HepG2 (cell line): ENCODE results near the gene CAPRIN1. TPM values are rescaled to one million over a fixed set of nuclear protein-coding genes. Genes with fewer than 3 reads are reported as not detected.
A peak's percentile ranks its signal among the peaks of the same experiment; 100 is the strongest.

Source experiments
- ARID2 ChIP-seq: sonication (generic); formaldehyde crosslinking; IDR thresholded peaks from 2 replicates; pipeline ENCODE4 v1.8.1; 2022; ENCODE audit warnings: mild to moderate bottlenecking, missing genetic modification reagents, borderline replicate concordance
- ARID5B ChIP-seq: IDR thresholded peaks from 2 replicates; pipeline ENCODE4 v1.4.0; 2020; ENCODE audit warnings: mild to moderate bottlenecking, missing genetic modification reagents
- ATF7 ChIP-seq, 2 experiments: fragments of 450-650 bp in 1 of 2; sonication (generic) in 1 of 2; formaldehyde crosslinking in 1 of 2; IDR thresholded peaks; 2 replicates each; pipeline versions ENCODE4 v1.4.0 to v1.6.1; 2016 to 2020; ENCODE audit warnings: antibody characterized with exemption in 1 of 2, mild to moderate bottlenecking in 1 of 2, missing genetic modification reagents in 1 of 2
- BHLHE40 ChIP-seq: IDR thresholded peaks from 2 replicates; pipeline ENCODE4 v1.6.1; 2011; ENCODE audit warnings: low read length, improper control_type of control experiment
- CEBPG ChIP-seq: IDR thresholded peaks from 2 replicates; pipeline ENCODE4 v1.6.1; 2016
- ELF3 ChIP-seq: IDR thresholded peaks from 2 replicates; pipeline ENCODE4 v1.6.1; 2016; ENCODE audit warnings: missing genetic modification reagents, missing compliant biosample characterization
- FOXP1 ChIP-seq, 2 experiments: fragments of 450-650 bp in 1 of 2; IDR thresholded peaks; 2 replicates each; pipeline ENCODE4 v1.6.1; 2017 to 2018; ENCODE audit warnings: antibody characterized with exemption in 1 of 2
- HDAC1 ChIP-seq: sonication (generic); formaldehyde crosslinking; IDR thresholded peaks from 2 replicates; pipeline ENCODE4 v1.5.1; 2020; ENCODE audit warnings: mild to moderate bottlenecking, missing genetic modification reagents
- NFIC ChIP-seq: IDR thresholded peaks from 2 replicates; pipeline ENCODE4 v1.6.1; 2012; ENCODE audit warnings: mild to moderate bottlenecking, low read length, inconsistent platforms
- PATZ1 ChIP-seq: sonication (generic); formaldehyde crosslinking; IDR thresholded peaks from 2 replicates; pipeline ENCODE4 v1.4.0; 2020; ENCODE audit warnings: missing genetic modification reagents
- RNF2 ChIP-seq: fragments of 450-650 bp; conservative IDR thresholded peaks from 2 replicates; pipeline ENCODE4 v1.6.1; 2016; ENCODE audit warnings: low read depth
- RORA ChIP-seq: sonication (generic); formaldehyde crosslinking; IDR thresholded peaks from 2 replicates; pipeline ENCODE4 v1.5.0; 2020; ENCODE audit warnings: mild to moderate bottlenecking, missing genetic modification reagents, moderate library complexity
- SAP130 ChIP-seq: IDR thresholded peaks from 2 replicates; pipeline ENCODE4 v1.6.1; 2016; ENCODE audit warnings: low read depth
- TBX3 ChIP-seq: fragments of 450-650 bp; IDR thresholded peaks from 2 replicates; pipeline ENCODE4 v1.6.1; 2017; ENCODE audit warnings: antibody characterized with exemption, mild to moderate bottlenecking, inconsistent platforms, borderline replicate concordance
- THRA ChIP-seq: sonication (generic); formaldehyde crosslinking; IDR thresholded peaks from 2 replicates; pipeline ENCODE4 v1.4.0; 2020; ENCODE audit warnings: missing genetic modification reagents, borderline replicate concordance
- XRCC5 ChIP-seq: fragments of 200-400 bp; formaldehyde crosslinking; optimal IDR thresholded peaks from 2 replicates; pipeline ENCODE3; 2017; ENCODE audit warnings: mild to moderate bottlenecking, low read length
- ZBTB26 ChIP-seq: IDR thresholded peaks from 2 replicates; pipeline ENCODE4 v1.6.1; 2016; ENCODE audit warnings: missing compliant biosample characterization, missing genetic modification reagents, borderline replicate concordance
- ZNF207 ChIP-seq: fragments of 450-650 bp; IDR thresholded peaks from 2 replicates; pipeline ENCODE4 v1.6.1; 2016; ENCODE audit warnings: antibody characterized with exemption, borderline replicate concordance
- ZNF30 ChIP-seq: sonication (generic); formaldehyde crosslinking; IDR thresholded peaks from 2 replicates; pipeline ENCODE4 v1.5.0; 2020; ENCODE audit warnings: mild to moderate bottlenecking, missing genetic modification reagents
- ZNF335 ChIP-seq: sonication (generic); formaldehyde crosslinking; IDR thresholded peaks from 2 replicates; pipeline ENCODE4 v1.4.0; 2020; ENCODE audit warnings: missing genetic modification reagents
- ZNF547 ChIP-seq: sonication (generic); formaldehyde crosslinking; IDR thresholded peaks from 2 replicates; pipeline ENCODE4 v1.5.1; 2020; ENCODE audit warnings: mild to moderate bottlenecking, missing genetic modification reagents
- polyA plus RNA-seq, 8 experiments: library from polyadenylated mRNA; depleted of rRNA in 3 of 8; stranded (reverse) in 7 of 8; unstranded in 1 of 8; fragments of >200 nt; fragmentation: Illumina TruSeq in 4 of 8; extraction: Trizol in 4 of 8; gene quantifications; 2 replicates each; pipeline versions ENCODE4 v1.2.1 to v1.2.3, GENCODE V29; 2011 to 2016; ENCODE audit warnings: low read depth in 4 of 8, missing spikeins in 1 of 8, mixed read lengths in 1 of 8; ENCODE audit not compliant: insufficient read depth in 1 of 8
- total RNA-seq, 5 experiments: library from RNA; depleted of rRNA; stranded (reverse); fragments of >200 nt; fragmentation: Illumina TruSeq; extraction: Trizol; gene quantifications; 2 replicates each; pipeline ENCODE4 v1.2.3, GENCODE V29; 2016; ENCODE audit warnings: low read depth in 1 of 5

The CAPRIN1 gene
- total and polyA plus RNA-seq, 2 of the 13 experiments (the other 11 are each of a cell fraction or from before 2014, with no cell fraction given): 114 to 162 TPM

- TF ChIP-seq ZNF547 (CRISPR knock-in tag) (0 out of 2 replicates have a peak, but pooled peaks have one; percentile 21), THRA (CRISPR knock-in tag) (0 out of 2 replicates have a peak, but pooled peaks have one; percentile 15), SAP130 (CRISPR knock-in tag) (peak; percentile 38; the same call in 1 of the 2 replicates), FOXP1 (IDR thresholded peaks at IDR 0.05) (no peak), FOXP1 (CRISPR knock-in tag; IDR thresholded peaks at IDR 0.05) (peak; percentile 24; the same call in 1 of the 2 replicates), RORA (CRISPR knock-in tag) (0 out of 2 replicates have a peak, but pooled peaks have one; percentile 59), ATF7 (IDR thresholded peaks at IDR 0.05) (peak; percentile 85), ATF7 (CRISPR knock-in tag; IDR thresholded peaks at IDR 0.05) (no peak; the same call in 1 of the 2 replicates), CEBPG (CRISPR knock-in tag) (peak; percentile 82), ZBTB26 (CRISPR knock-in tag) (no peak), ZNF335 (peak; percentile 82), HDAC1 (CRISPR knock-in tag) (no peak), ELF3 (CRISPR knock-in tag) (peak; percentile 46; the same call in 1 of the 2 replicates), NFIC (no peak), ZNF207 (no peak), TBX3 (0 out of 2 replicates have a peak, but pooled peaks have one; percentile 9), ZNF30 (CRISPR knock-in tag) (no peak), ARID5B (peak; percentile 64), ARID2 (CRISPR knock-in tag) (no peak), XRCC5 (no peak), BHLHE40 (peak; percentile 95), RNF2 (no peak), PATZ1 (CRISPR knock-in tag) (0 out of 2 replicates have a peak, but pooled peaks have one; percentile 38)
Observed at GRCh38 chr11:34027516-34028408, 23.8 kb upstream of the CAPRIN1 start (continued).
